Immature natural killer cell (primary cell): ENCODE results near the gene ADCY7. TPM values are rescaled to one million over a fixed set of nuclear protein-coding genes. Genes with fewer than 3 reads are reported as not detected.
A peak's percentile ranks its signal among the peaks of the same experiment; 100 is the strongest.

Experiments used
- DNase-seq, 3 donors: peaks; one replicate each; pipeline ENCODE4 v3.0.0; 2022; ENCODE audit warnings: mixed read lengths in 1 of 3
- H3K27ac Mint-ChIP-seq, 6 donors: one replicate each; pipeline ENCODE4 v1.8.0; 2020; ENCODE audit warnings: mixed read lengths in 6 of 6, mild to moderate bottlenecking in 5 of 6, inconsistent platforms in 4 of 6, moderate library complexity in 3 of 6
- H3K27me3 Mint-ChIP-seq, 3 donors: one replicate each; pipeline ENCODE4 v1.8.0; 2020 to 2021; ENCODE audit warnings: low read depth in 3 of 3, mild to moderate bottlenecking in 3 of 3, mixed read lengths in 3 of 3, moderate library complexity in 3 of 3, inconsistent platforms in 1 of 3
- H3K36me3 Mint-ChIP-seq, 3 donors: one replicate each; pipeline ENCODE4 v1.8.0; 2020; ENCODE audit warnings: mixed read lengths in 3 of 3, inconsistent platforms in 2 of 3, mild to moderate bottlenecking in 2 of 3
- H3K4me1 Mint-ChIP-seq, 2 donors: one replicate each; pipeline ENCODE4 v1.8.0; 2020; ENCODE audit warnings: inconsistent platforms in 2 of 2, mild to moderate bottlenecking in 2 of 2, mixed read lengths in 2 of 2, moderate library complexity in 1 of 2
- H3K4me3 Mint-ChIP-seq, 5 donors: one replicate each; pipeline ENCODE4 v1.8.0; 2020; ENCODE audit warnings: mild to moderate bottlenecking in 5 of 5, mixed read lengths in 5 of 5, inconsistent platforms in 3 of 5, moderate library complexity in 3 of 5
- H3K9me3 Mint-ChIP-seq, 6 donors: one replicate each; pipeline ENCODE4 v1.8.0; 2020; ENCODE audit warnings: mild to moderate bottlenecking in 6 of 6, mixed read lengths in 6 of 6, inconsistent platforms in 4 of 6, moderate library complexity in 3 of 6
- polyA plus RNA-seq, 3 donors: library from polyadenylated mRNA; unstranded; fragments of 300-500 nt; fragmentation: Illumina TruSeq; gene quantifications; one replicate each; pipeline ENCODE4 v1.2.3, GENCODE V29; 2021

ADCY7 gene
- polyA plus RNA-seq, 3 donors from 2014 or later: 97.6 to 209 (median 108) TPM

GRCh38 chr16:50303605-50304466, 37.5 kb downstream of the ADCY7 start:
- Mint-ChIP-seq H3K27me3 (peaks cover 0 to 9% (median 7%) of the 10 kb centered on the region in 3 donors), H3K4me3 (no peak overlapping the region), H3K36me3 (peaks cover 0 to 4% (median 0%) of the 10 kb centered on the region in 3 donors), H3K27ac (peak overlapping the region in 5 of 6 donors; percentile 22 to 80 (median 61)), H3K4me1 (peaks cover 8 to 19% of the 10 kb centered on the region in 2 donors), H3K9me3 (no peaks in the 10 kb centered on the region)
- DNase-seq: no peak

- Mint-ChIP-seq H3K27ac (peak overlapping the region in 2 of 6 donors; percentile 34 to 39), H3K9me3 (no peaks in the 10 kb centered on the region), H3K4me3 (no peak overlapping the region), H3K36me3 (peaks cover 0 to 4% (median 0%) of the 10 kb centered on the region in 3 donors), H3K27me3 (peaks cover 1 to 9% (median 9%) of the 10 kb centered on the region in 3 donors), H3K4me1 (peaks cover 11 to 25% of the 10 kb centered on the region in 2 donors)
- no peak for DNase-seq
Measured at GRCh38 chr16:50304467-50305440, 38.4 kb downstream of the ADCY7 start.

- Mint-ChIP-seq H3K27me3 (peaks cover 4 to 16% (median 14%) of the 10 kb centered on the region in 3 donors), H3K27ac (peak overlapping the region in 1 of 6 donors; percentile 51), H3K4me3 (no peak overlapping the region), H3K9me3 (no peaks in the 10 kb centered on the region), H3K4me1 (peaks cover 19 to 32% of the 10 kb centered on the region in 2 donors), H3K36me3 (peaks cover 0 to 7% (median 7%) of the 10 kb centered on the region in 3 donors)
- DNase-seq: no peak
Measured at GRCh38 chr16:50305441-50306061, 39.2 kb downstream of the ADCY7 start.

GRCh38 chr16:50306287-50306686, 39.9 kb downstream of the ADCY7 start:
- peaks cover 0 to 7% (median 7%) of the 10 kb centered on the region in 3 donors for H3K36me3 Mint-ChIP-seq
- no peak for DNase-seq
- H3K4me1 Mint-ChIP-seq: peaks cover 20 to 32% of the 10 kb centered on the region in 2 donors
- no peak overlapping the region for H3K4me3 Mint-ChIP-seq
- peak overlapping the region in 4 of 6 donors; percentile 32 to 87 (median 81) for H3K27ac Mint-ChIP-seq
- peaks cover 4 to 16% (median 11%) of the 10 kb centered on the region in 3 donors for H3K27me3 Mint-ChIP-seq
- no peaks in the 10 kb centered on the region for H3K9me3 Mint-ChIP-seq

GRCh38 chr16:50308237-50308965, 42.0 kb downstream of the ADCY7 start:
- Mint-ChIP-seq H3K4me3 (no peak overlapping the region), H3K4me1 (peaks cover 31 to 38% of the 10 kb centered on the region in 2 donors), H3K9me3 (no peaks in the 10 kb centered on the region), H3K36me3 (peaks cover 7 to 15% (median 13%) of the 10 kb centered on the region in 3 donors), H3K27ac (peak overlapping the region in 4 of 6 donors; percentile 48 to 88 (median 75)), H3K27me3 (peaks cover 6 to 21% (median 10%) of the 10 kb centered on the region in 3 donors)
- DNase-seq: no peak

GRCh38 chr16:50309156-50309526, 42.8 kb downstream of the ADCY7 start:
- Mint-ChIP-seq H3K4me1 (peaks cover 38 to 44% of the 10 kb centered on the region in 2 donors), H3K27ac (peak overlapping the region; percentile 81 to 91 (median 86)), H3K4me3 (no peak overlapping the region), H3K9me3 (no peaks in the 10 kb centered on the region), H3K27me3 (peaks cover 10 to 21% (median 10%) of the 10 kb centered on the region in 3 donors), H3K36me3 (peaks cover 13 to 22% (median 17%) of the 10 kb centered on the region in 3 donors)
- DNase-seq: no peak

GRCh38 chr16:50309527-50310307, 43.4 kb downstream of the ADCY7 start:
- Mint-ChIP-seq H3K4me1 (peaks cover 43 to 50% of the 10 kb centered on the region in 2 donors), H3K27me3 (peaks cover 10 to 21% (median 10%) of the 10 kb centered on the region in 3 donors), H3K9me3 (no peaks in the 10 kb centered on the region), H3K4me3 (peak overlapping the region in 2 of 5 donors; percentile 10), H3K27ac (peak overlapping the region; percentile 48 to 91 (median 86)), H3K36me3 (peaks cover 13 to 26% (median 17%) of the 10 kb centered on the region in 3 donors)
- DNase-seq: no peak

- Mint-ChIP-seq H3K9me3 (no peaks in the 10 kb centered on the region), H3K36me3 (peaks cover 17 to 33% (median 18%) of the 10 kb centered on the region in 3 donors), H3K27me3 (peaks cover 10 to 21% (median 10%) of the 10 kb centered on the region in 3 donors), H3K4me3 (peak overlapping the region in 2 of 5 donors; percentile 10), H3K27ac (peak overlapping the region; percentile 48 to 91 (median 86)), H3K4me1 (peaks cover 47 to 55% of the 10 kb centered on the region in 2 donors)
- DNase-seq: no peak
Measured at GRCh38 chr16:50310308-50311133, 44.2 kb downstream of the ADCY7 start.

GRCh38 chr16:50311134-50311528, 44.8 kb downstream of the ADCY7 start:
- no peaks in the 10 kb centered on the region for H3K9me3 Mint-ChIP-seq
- peaks cover 20 to 36% (median 20%) of the 10 kb centered on the region in 3 donors for H3K36me3 Mint-ChIP-seq
- H3K4me1 Mint-ChIP-seq: peaks cover 47 to 59% of the 10 kb centered on the region in 2 donors
- DNase-seq: no peak
- H3K27ac Mint-ChIP-seq: peak overlapping the region in 5 of 6 donors; percentile 36 to 91 (median 88)
- peaks cover 10 to 22% (median 12%) of the 10 kb centered on the region in 3 donors for H3K27me3 Mint-ChIP-seq
- no peak overlapping the region for H3K4me3 Mint-ChIP-seq

GRCh38 chr16:50311891-50312501, 45.6 kb downstream of the ADCY7 start:
- H3K4me3 Mint-ChIP-seq: peak overlapping the region in 3 of 5 donors; percentile 9 to 68 (median 38)

More at GRCh38 chr16:50311891-50312501, 45.6 kb downstream of the ADCY7 start:
- DNase-seq: no peak
- Mint-ChIP-seq H3K27me3 (peaks cover 14 to 21% (median 17%) of the 10 kb centered on the region in 3 donors), H3K36me3 (peaks cover 23 to 44% (median 24%) of the 10 kb centered on the region in 3 donors), H3K9me3 (no peaks in the 10 kb centered on the region), H3K27ac (peak overlapping the region; percentile 78 to 95 (median 90)), H3K4me1 (peaks cover 47 to 61% of the 10 kb centered on the region in 2 donors)
